ENCODE results near the gene CCDC110. TPM values are rescaled to one million over a fixed set of nuclear protein-coding genes. Genes with fewer than 3 reads are reported as not detected.
A peak's percentile ranks its signal among the peaks of the same experiment; 100 is the strongest.

Gene CCDC110
- total RNA-seq, 1 experiment from 2014 or later, result 2.7 TPM

DNA sequence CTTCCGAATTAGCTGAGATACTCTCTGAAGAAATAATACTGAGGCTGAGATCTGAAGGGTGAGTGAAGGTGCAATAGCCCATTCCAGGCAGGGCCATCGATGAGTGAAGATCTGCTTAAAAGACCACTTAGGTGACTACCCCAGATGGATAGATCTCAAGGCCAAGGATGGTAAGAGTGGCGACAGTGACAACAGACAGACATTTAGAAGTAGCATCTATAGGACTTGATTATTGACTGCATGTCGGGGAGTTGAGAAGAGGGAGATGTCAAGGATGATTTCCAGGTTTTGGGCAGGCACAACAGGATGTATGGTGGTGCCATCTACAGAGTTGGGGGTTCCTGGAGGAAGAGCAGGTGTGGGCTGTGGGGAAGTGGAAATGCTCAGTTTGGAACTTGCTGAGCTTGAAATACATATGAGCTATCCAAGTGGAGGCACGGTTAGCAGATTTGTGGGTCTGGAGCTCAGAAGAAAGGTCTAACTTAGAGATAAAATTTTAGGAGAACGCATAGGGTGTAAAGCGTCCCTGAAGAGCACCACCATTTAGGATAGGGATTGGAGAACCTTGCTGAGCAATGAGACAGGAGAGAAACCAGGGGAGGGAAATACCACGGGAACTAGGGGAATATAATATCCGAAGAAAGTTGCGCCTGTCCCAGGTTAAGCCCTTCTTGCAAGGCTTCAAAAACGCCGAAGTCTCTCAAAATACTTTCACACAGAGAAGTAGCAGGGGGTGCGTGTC, 46.5 kb downstream of the CCDC110 start:
- RAD21 ChIA-PET (ENCODE audit: low non-redundant PET in 1 of 2, low total read pairs in 2 of 2, uncharacterized antibody in 2 of 2, unreplicated experiment in 2 of 2), result no interaction called here
- Histone ChIP-seq H3K79me2 (ENCODE audit: insufficient read depth, low read length) (peaks cover 9% of the 10 kb centered on the region; the same call in 1 of the 2 replicates), H3K9me3 (ENCODE audit: control insufficient read depth in 1 of 2, insufficient read depth in 1 of 2, low read depth in 1 of 2, low read length in 2 of 2) (no peaks in the 10 kb centered on the region), H3K36me3 (ENCODE audit: control insufficient read depth in 1 of 2, insufficient read depth in 2 of 2, low read length in 2 of 2) (no peaks in the 10 kb centered on the region), H3K4me3 (replicated peaks in 1 of 2; ENCODE audit: low read depth in 1 of 2, low read length in 2 of 2) (peak overlapping the region; percentile 95), H2AFZ (ENCODE audit: low read depth, low read length, poor library complexity, severe bottlenecking) (peak overlapping the region; percentile 94), H4K20me1 (ENCODE audit: insufficient read depth) (no peaks in the 10 kb centered on the region), H3K4me1 (ENCODE audit: control insufficient read depth in 1 of 2, insufficient read depth in 2 of 2, low read length in 2 of 2) (peaks cover 3 to 16% of the 10 kb centered on the region in 2 experiments; a peak in 3 of 4 replicates), H3K27ac (ENCODE audit: low read depth, low read length) (peak overlapping the region; percentile 64; the same call in 1 of the 2 replicates), H3K27me3 (ENCODE audit: insufficient read depth, low read length) (no peaks in the 10 kb centered on the region), H3K9me2 (ENCODE audit: insufficient read depth) (no peaks in the 10 kb centered on the region), H3K9ac (ENCODE audit: low read length) (peak overlapping the region; percentile 74), H3K4me2 (ENCODE audit: low read length) (peak overlapping the region; percentile 89)
- TSS peak; percentile 57 for BruUV-seq (replicated peaks)
- DNase-seq (ENCODE audit: low read depth, low spot score) (no peak), ATAC-seq (peak; percentile 43)
- intact Hi-C loops (cut with micrococcal nuclease), result loop anchor here (1.0 kb wide), 1 partner anchor 172 kb away; no protein-coding TSS in a partner anchor
- TF ChIP-seq CEBPB (IDR thresholded peaks at IDR 0.05; ENCODE audit: low read depth) (no peak), JUND (IDR thresholded peaks at IDR 0.05) (no peak), SIN3A (IDR thresholded peaks at IDR 0.05; ENCODE audit: low read depth) (no peak), RAD21 (IDR thresholded peaks at IDR 0.05; ENCODE audit: low read depth) (no peak), POLR2AphosphoS5 (IDR thresholded peaks at IDR 0.05; ENCODE audit: low read depth, low read length) (no peak), YY1 (IDR thresholded peaks at IDR 0.05; ENCODE audit: extremely low read depth, insufficient replicate concordance, low read depth, low read length) (no peak), ELF1 (IDR thresholded peaks at IDR 0.05; ENCODE audit: borderline replicate concordance, low read depth) (no peak), FOSL1 (IDR thresholded peaks at IDR 0.05; ENCODE audit: low read depth) (no peak)
- TF ChIP-seq, protein P1, sequence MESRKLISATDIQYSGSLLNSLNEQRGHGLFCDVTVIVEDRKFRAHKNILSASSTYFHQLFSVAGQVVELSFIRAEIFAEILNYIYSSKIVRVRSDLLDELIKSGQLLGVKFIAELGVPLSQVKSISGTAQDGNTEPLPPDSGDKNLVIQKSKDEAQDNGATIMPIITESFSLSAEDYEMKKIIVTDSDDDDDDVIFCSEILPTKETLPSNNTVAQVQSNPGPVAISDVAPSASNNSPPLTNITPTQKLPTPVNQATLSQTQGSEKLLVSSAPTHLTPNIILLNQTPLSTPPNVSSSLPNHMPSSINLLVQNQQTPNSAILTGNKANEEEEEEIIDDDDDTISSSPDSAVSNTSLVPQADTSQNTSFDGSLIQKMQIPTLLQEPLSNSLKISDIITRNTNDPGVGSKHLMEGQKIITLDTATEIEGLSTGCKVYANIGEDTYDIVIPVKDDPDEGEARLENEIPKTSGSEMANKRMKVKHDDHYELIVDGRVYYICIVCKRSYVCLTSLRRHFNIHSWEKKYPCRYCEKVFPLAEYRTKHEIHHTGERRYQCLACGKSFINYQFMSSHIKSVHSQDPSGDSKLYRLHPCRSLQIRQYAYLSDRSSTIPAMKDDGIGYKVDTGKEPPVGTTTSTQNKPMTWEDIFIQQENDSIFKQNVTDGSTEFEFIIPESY (IDR thresholded peaks at IDR 0.05; ENCODE audit: extremely low read depth, insufficient replicate concordance, low read length), result no peak
- CTCF ChIA-PET, result no interaction called here
- POLR2A ChIA-PET, result interaction anchor here (1.2 to 1.7 kb wide), 2 partner anchors 29 to 32 kb away, joined by 3 to 4 read pairs; partner anchors contain the start of genes ANKRD37 and LRP2BP

Data from HCT116 (cell line).